ENCODE measurements around the gene CALML3.

DNA sequence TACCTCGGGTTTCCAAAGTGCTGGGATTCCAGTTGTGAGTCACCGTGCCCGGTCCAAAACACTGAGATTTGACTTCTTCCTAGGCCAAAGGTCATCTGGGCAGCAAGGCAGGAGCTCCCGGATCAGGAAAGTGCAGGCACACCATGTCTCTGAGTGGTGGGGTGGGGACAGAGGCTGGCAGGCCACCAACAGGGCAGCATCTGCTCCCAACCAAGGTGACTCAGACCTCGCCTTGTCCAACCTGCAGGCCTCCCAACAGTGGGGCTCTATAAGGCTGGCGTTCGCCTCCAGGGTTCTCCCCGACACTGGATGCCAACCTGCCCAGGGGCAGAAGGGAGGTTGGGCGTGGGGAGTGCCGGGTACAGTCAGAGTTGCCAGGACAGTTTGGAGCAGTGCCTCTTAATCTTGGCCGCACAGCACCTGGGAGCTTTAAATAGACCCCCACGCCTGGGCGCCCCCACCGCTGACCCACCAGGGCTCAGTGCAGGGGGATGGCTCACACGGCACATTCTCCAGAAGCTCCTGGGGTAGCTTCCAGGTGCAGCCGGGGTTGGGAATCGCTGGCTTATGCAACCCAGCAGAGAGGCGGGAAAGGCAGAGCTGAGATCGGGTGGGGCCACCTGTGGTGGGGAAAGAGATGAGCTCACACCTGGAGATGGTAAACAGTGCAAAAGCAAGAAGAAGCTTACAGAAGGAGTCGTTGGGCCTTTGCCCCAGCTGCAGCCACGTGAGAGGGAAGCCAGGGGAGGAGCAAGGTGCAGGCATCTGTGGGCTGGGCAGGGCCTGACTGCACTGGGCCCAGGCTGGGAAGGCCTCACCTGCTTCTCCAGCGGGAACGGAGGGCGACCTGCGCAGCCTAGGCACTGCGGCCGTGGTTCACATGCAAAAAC lies 36.2 kb upstream of the CALML3 start:
- TF ChIP-seq, protein P1, sequence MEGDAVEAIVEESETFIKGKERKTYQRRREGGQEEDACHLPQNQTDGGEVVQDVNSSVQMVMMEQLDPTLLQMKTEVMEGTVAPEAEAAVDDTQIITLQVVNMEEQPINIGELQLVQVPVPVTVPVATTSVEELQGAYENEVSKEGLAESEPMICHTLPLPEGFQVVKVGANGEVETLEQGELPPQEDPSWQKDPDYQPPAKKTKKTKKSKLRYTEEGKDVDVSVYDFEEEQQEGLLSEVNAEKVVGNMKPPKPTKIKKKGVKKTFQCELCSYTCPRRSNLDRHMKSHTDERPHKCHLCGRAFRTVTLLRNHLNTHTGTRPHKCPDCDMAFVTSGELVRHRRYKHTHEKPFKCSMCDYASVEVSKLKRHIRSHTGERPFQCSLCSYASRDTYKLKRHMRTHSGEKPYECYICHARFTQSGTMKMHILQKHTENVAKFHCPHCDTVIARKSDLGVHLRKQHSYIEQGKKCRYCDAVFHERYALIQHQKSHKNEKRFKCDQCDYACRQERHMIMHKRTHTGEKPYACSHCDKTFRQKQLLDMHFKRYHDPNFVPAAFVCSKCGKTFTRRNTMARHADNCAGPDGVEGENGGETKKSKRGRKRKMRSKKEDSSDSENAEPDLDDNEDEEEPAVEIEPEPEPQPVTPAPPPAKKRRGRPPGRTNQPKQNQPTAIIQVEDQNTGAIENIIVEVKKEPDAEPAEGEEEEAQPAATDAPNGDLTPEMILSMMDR (conservative IDR thresholded peaks at IDR 0.05; ENCODE audit: low read depth, low read length) = no peak
- no peak for TF ChIP-seq EZH2 (IDR thresholded peaks at IDR 0.05; ENCODE audit: borderline replicate concordance, low read depth, low read length, poor library complexity, severe bottlenecking)

Measured in A673 (cell line).